GM19463 (cell line): ENCODE measurements around the gene GSTP1.
A peak's percentile ranks its signal among the peaks of the same experiment; 100 is the strongest.
"Not testable (repeated sequence)": the region's sequence is repeated elsewhere in the genome, so short reads cannot be mapped to it uniquely, and the experiment has no call there.

ENCODE experiments used
- ATAC-seq: cut with Tn5 transposase; IDR thresholded peaks from one replicate; pipeline ENCODE4 v1.9.1; 2021; ENCODE audit warnings: mild to moderate bottlenecking, moderate library complexity; ENCODE audit not compliant: unreplicated experiment

The GSTP1 gene

GRCh38 chr11:67594480-67594879, 10.9 kb downstream of the GSTP1 start:
- no peak for ATAC-seq

GRCh38 chr11:67596753-67597300, 13.2 kb downstream of the GSTP1 start:
- ATAC-seq: no peak

GRCh38 chr11:67597458-67597857, 13.8 kb downstream of the GSTP1 start:
- ATAC-seq: not testable (repeated sequence)

GRCh38 chr11:67597963-67598362, 14.4 kb downstream of the GSTP1 start:
- not testable (repeated sequence) for ATAC-seq

- no peak for ATAC-seq
Measured at GRCh38 chr11:67599149-67599548, 15.5 kb downstream of the GSTP1 start.

GRCh38 chr11:67600324-67601029, 16.9 kb downstream of the GSTP1 start:
- peak; percentile 53 for ATAC-seq

- ATAC-seq: no peak
Measured at GRCh38 chr11:67601098-67601497, 17.5 kb downstream of the GSTP1 start.

- not testable (repeated sequence) for ATAC-seq
Measured at GRCh38 chr11:67604119-67604518, 20.5 kb downstream of the GSTP1 start.

GRCh38 chr11:67604815-67605214, 21.2 kb downstream of the GSTP1 start:
- no peak for ATAC-seq

- ATAC-seq: no peak
Measured at GRCh38 chr11:67605231-67606011, 21.8 kb downstream of the GSTP1 start.

- ATAC-seq: no peak
Measured at GRCh38 chr11:67606093-67606491, 22.5 kb downstream of the GSTP1 start.

- peak; percentile 99 for ATAC-seq
Measured at GRCh38 chr11:67606492-67607295, 23.1 kb downstream of the GSTP1 start, which contains the start of gene NDUFV1. NDUFV1 (plus strand) TSS chr11:67606936; CDS start chr11:67607005, 69 bp downstream.

GRCh38 chr11:67607507-67607906, 23.9 kb downstream of the GSTP1 start:
- ATAC-seq: no peak

- ATAC-seq: no peak
Measured at GRCh38 chr11:67608486-67608885, 24.9 kb downstream of the GSTP1 start.

- ATAC-seq: no peak
Measured at GRCh38 chr11:67609316-67609715, 25.7 kb downstream of the GSTP1 start.

GRCh38 chr11:67610302-67610868, 26.8 kb downstream of the GSTP1 start:
- no peak for ATAC-seq

GRCh38 chr11:67611165-67611564, 27.6 kb downstream of the GSTP1 start:
- no peak for ATAC-seq

GRCh38 chr11:67611704-67612587, 28.3 kb downstream of the GSTP1 start:
- no peak for ATAC-seq

- no peak for ATAC-seq
Measured at GRCh38 chr11:67612751-67613150, 29.1 kb downstream of the GSTP1 start.
